GM23248 (cell line): ENCODE results near the gene PRSS3.
"Not testable (repeated sequence)": the region's sequence is repeated elsewhere in the genome, so short reads cannot be mapped to it uniquely, and the experiment has no call there.

Experiments used
- EZH2 ChIP-seq: fragments of 200-600 bp; sonication (generic); IDR thresholded peaks from 2 replicates; pipeline ENCODE4 v1.6.1; 2018; ENCODE audit warnings: antibody characterized with exemption, mild to moderate bottlenecking; ENCODE audit not compliant: insufficient read depth, poor library complexity, severe bottlenecking
- EZH2phosphoT487 ChIP-seq: fragments of 200-600 bp; sonication (generic); IDR thresholded peaks from 2 replicates; pipeline ENCODE4 v1.6.1; 2018; ENCODE audit warnings: antibody characterized with exemption, moderate library complexity, mild to moderate bottlenecking, low read depth; ENCODE audit not compliant: insufficient read depth

DNA sequence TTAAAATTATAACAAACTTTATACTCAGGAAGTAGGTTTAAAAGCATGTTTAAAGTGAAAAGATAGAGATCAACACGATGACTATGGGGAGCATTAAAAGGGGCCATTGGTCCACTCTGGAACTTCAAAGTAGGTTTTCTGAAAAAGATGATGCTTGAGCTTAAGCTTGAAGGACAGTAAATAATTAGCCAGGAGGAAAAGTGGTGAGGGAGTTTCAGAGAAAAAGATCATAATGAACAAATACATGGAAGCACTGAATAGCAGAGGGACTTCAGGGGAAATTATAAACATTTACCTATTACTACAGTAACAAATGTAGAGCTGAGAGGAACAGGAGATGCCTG is 13.6 kb downstream of the PRSS3 start:
- TF ChIP-seq EZH2, EZH2phosphoT487: not testable (repeated sequence)
